Lower leg skin (tissue), 4 donors: Measurements from ENCODE around the gene ISG20L2. TPM values are rescaled to one million over a fixed set of nuclear protein-coding genes. Genes with fewer than 3 reads are reported as not detected.

Experiments
- DNase-seq, 2 donors: peaks; one replicate each; pipeline ENCODE4 v3.0.0-alpha.2; 2019; ENCODE audit warnings: low spot score in 2 of 2
- H3K4me3 ChIP-seq: fragments of 200-600 bp; sonication (generic); 2 replicates; pipeline ENCODE4 v1.5.1; 2017; ENCODE audit warnings: mild to moderate bottlenecking, low read depth; ENCODE audit not compliant: poor library complexity, severe bottlenecking
- CTCF ChIP-seq, 3 donors: fragments of 450-650 bp; IDR thresholded peaks; one replicate each; pipeline ENCODE4 v1.5.1; 2016; ENCODE audit warnings: antibody characterized with exemption in 3 of 3, mild to moderate bottlenecking in 3 of 3, moderate library complexity in 2 of 3
- POLR2A ChIP-seq, 2 donors: fragments of 450-650 bp; IDR thresholded peaks; one replicate each; pipeline ENCODE4 v1.6.1; 2016 to 2017; ENCODE audit warnings: antibody characterized with exemption in 2 of 2, mild to moderate bottlenecking in 1 of 2, moderate library complexity in 1 of 2
- WGBS, 2 donors: methylation state at CpG; one replicate each; pipeline ENCODE4 v1.1.5; 2018; 5-methylcytosine and 5-hydroxymethylcytosine counted together
- intact Hi-C: fragments of 100-400 bp; cut with DNase I; formaldehyde crosslinking; loops from one replicate; pipeline ENCODE4 v1.15.0; 2023; ENCODE audit warnings: low total_unique reads
- total RNA-seq, 4 donors: library from RNA; depleted of rRNA; stranded (reverse); fragments of >200 nt; gene quantifications; one replicate each; pipeline ENCODE4 v1.1.0, GENCODE V29; 2016

Gene ISG20L2
- total RNA-seq, 4 donors from 2014 or later = 13.4 to 21.4 (median 16.7) TPM

GRCh38 chr1:156721131-156721530, 7.4 kb downstream of the ISG20L2 start:
- WGBS, 2 donors = 78 to 88% methylated on average over 2 of the region's 2 CpGs
- intact Hi-C loops = no loop called here
- TF ChIP-seq POLR2A (IDR thresholded peaks at IDR 0.05) (no peak), CTCF (IDR thresholded peaks at IDR 0.05) (no peak)
- DNase-seq = no peak
- no peak overlapping the region for H3K4me3 ChIP-seq

- 55 to 73% methylated on average over 4 of the region's 4 CpGs for WGBS, 2 donors
- DNase-seq = no peak
- intact Hi-C loops = no loop called here
- TF ChIP-seq POLR2A (IDR thresholded peaks at IDR 0.05) (no peak), CTCF (IDR thresholded peaks at IDR 0.05) (no peak)
- H3K4me3 ChIP-seq = no peak overlapping the region
These were observed 11.2 kb downstream of the ISG20L2 start for GRCh38 chr1:156717351-156717750.

- TF ChIP-seq CTCF (IDR thresholded peaks at IDR 0.05) (no peak), POLR2A (IDR thresholded peaks at IDR 0.05) (no peak)
- H3K4me3 ChIP-seq = no peak overlapping the region
- WGBS, 2 donors = 77 to 81% methylated on average over 3 of the region's 3 CpGs
- DNase-seq = no peak
- intact Hi-C loops = no loop called here
These were observed 13.7 kb downstream of the ISG20L2 start for GRCh38 chr1:156714830-156715229.

GRCh38 chr1:156712626-156713025, 15.9 kb downstream of the ISG20L2 start:
- no peak for DNase-seq
- intact Hi-C loops = no loop called here
- no peak overlapping the region for H3K4me3 ChIP-seq
- TF ChIP-seq CTCF (IDR thresholded peaks at IDR 0.05) (no peak), POLR2A (IDR thresholded peaks at IDR 0.05) (no peak)
- WGBS, 2 donors = 20 to 29% methylated on average over 3 of the region's 3 CpGs

- no peak for TF ChIP-seq POLR2A (IDR thresholded peaks at IDR 0.05)
- TF ChIP-seq CTCF (IDR thresholded peaks at IDR 0.05) = no peak
- intact Hi-C loops = no loop called here
- no peak for DNase-seq
- H3K4me3 ChIP-seq = no peak overlapping the region
- WGBS, 2 donors = 64% methylated on average over 9 of the region's 9 CpGs
These were observed 17.4 kb downstream of the ISG20L2 start for GRCh38 chr1:156711011-156711817.
